ENCODE data around the gene LAYN. TPM values are rescaled to one million over a fixed set of nuclear protein-coding genes. Genes with fewer than 3 reads are reported as not detected.

Gene LAYN, protein sequence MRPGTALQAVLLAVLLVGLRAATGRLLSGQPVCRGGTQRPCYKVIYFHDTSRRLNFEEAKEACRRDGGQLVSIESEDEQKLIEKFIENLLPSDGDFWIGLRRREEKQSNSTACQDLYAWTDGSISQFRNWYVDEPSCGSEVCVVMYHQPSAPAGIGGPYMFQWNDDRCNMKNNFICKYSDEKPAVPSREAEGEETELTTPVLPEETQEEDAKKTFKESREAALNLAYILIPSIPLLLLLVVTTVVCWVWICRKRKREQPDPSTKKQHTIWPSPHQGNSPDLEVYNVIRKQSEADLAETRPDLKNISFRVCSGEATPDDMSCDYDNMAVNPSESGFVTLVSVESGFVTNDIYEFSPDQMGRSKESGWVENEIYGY
- total RNA-seq (1 to 10 TPM; 5.5 to 7.8 (median 6.4) TPM), polyA plus RNA-seq (5.0 TPM)
- long read RNA-seq, donor 1, transcript LAYN-201 (7 exons, 2,066 nt), result major isoform, 11 of 12 reads
- long read RNA-seq, donor 1, partial matches to known transcripts, result 0 of 12 reads
- long read RNA-seq, donor 1, other reads (novel, unspliced or antisense), result 0 of 12 reads
- long read RNA-seq, donor 2, transcript LAYN-201 (7 exons, 2,066 nt), result major isoform, 6 of 6 reads
- long read RNA-seq, donor 2, partial matches to known transcripts, result 0 of 6 reads
- long read RNA-seq, donor 2, other reads (novel, unspliced or antisense), result 0 of 6 reads
- long read RNA-seq, donor 3, transcript LAYN-201 (7 exons, 2,066 nt), result major isoform, 20 of 31 reads
- long read RNA-seq, donor 3, partial matches to known transcripts, result 3 of 31 reads
- long read RNA-seq, donor 3, other reads (novel, unspliced or antisense), result 5 of 31 reads
- long read RNA-seq, donor 4, partial matches to known transcripts, result 0 of 4 reads
- long read RNA-seq, donor 4, other reads (novel, unspliced or antisense), result 1 of 4 reads

DNA sequence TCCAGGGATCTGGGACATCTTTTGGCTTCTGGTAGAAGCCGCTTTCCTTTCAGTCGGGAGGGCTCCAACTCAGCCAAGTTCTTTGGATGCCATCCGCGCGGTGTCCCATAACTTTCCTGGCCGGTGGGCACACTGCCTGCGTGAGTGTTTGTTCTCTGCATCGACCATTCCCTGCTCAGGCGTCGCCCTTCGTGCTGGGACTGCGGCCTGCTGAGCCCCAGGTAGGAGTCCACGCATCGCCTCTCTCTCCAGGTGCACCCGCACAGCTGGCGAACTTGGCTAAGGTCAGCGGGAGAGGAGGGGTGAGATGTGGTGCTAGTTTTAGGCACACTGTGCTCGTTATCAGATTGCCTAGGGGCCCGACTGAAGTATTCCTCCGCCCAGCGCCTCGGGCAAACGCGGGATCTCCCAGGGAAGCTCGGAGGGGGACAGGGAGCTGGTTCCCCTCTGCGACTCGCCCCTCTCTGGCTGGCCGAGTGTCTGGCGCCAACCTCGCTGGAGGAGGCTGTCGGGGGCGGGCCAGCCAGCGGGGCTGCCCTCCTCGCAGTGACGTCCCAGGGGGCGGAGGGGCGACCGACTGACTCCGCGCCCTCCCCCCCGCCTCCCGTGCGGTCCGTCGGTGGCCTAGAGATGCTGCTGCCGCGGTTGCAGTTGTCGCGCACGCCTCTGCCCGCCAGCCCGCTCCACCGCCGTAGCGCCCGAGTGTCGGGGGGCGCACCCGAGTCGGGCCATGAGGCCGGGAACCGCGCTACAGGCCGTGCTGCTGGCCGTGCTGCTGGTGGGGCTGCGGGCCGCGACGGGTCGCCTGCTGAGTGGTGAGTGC is at the start of gene LAYN:
Gene LAYN, plus strand, starts transcription at position 607 of the 823 bp plus-strand sequence. Its CDS starts 124 bp downstream, at position 731.
- ATAC-seq (peak; percentile 73 to 77), DNase-seq (peak; percentile 67 to 84 (median 83))
- Histone ChIP-seq H3K27me3 (ENCODE audit: control insufficient read depth, insufficient read depth) (no peaks in the 10 kb centered on the region), H3K4me1 (ENCODE audit: control insufficient read depth, insufficient read depth, low read length) (peaks cover 3% of the 10 kb centered on the region), H3K4me3 (ENCODE audit: low read length) (peak within 1 kb of the TSS; percentile 45), H3K9me3 (ENCODE audit: control insufficient read depth, low read length) (no peaks in the 10 kb centered on the region), H3K27ac (ENCODE audit: low read length) (peak within 1 kb of the TSS; percentile 61)
- 4% methylated on average over 70 of the region's 70 CpGs for WGBS
- intact Hi-C loops (cut with DNase I), result no loop called here

DNA sequence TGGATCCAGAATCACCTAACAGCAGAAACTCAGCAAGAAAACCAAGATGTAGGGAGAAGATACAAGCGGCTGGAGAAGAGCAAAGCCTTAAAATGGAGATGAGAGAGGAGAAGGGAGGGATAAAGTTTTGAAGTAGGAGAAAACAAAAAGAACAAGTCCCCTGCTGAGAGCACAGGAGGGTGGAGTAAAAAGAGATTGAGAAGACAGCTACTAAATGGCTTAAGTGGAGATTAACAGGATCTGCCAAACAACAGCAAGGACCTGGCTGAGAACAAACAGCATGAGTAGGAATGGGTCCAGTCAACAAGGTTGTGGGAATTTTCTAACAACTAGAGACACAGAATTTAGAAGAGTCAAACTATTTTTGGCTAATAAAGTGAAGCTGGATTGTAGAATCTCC is 46.5 kb upstream of the LAYN start:
- no peaks in the 10 kb centered on the region for H3K4me1 ChIP-seq (ENCODE audit: control insufficient read depth, insufficient read depth, low read length)
- H3K27ac ChIP-seq (ENCODE audit: low read length), result no peak overlapping the region
- intact Hi-C loops (cut with DNase I), result no loop called here
- H3K4me3 ChIP-seq (ENCODE audit: low read length), result no peak overlapping the region
- 57% methylated on average over 1 of the region's 1 CpG for WGBS
- no peaks in the 10 kb centered on the region for H3K27me3 ChIP-seq (ENCODE audit: control insufficient read depth, insufficient read depth)
- no peak for DNase-seq
- no peak for ATAC-seq
- no peaks in the 10 kb centered on the region for H3K9me3 ChIP-seq (ENCODE audit: control insufficient read depth, low read length)

DNA sequence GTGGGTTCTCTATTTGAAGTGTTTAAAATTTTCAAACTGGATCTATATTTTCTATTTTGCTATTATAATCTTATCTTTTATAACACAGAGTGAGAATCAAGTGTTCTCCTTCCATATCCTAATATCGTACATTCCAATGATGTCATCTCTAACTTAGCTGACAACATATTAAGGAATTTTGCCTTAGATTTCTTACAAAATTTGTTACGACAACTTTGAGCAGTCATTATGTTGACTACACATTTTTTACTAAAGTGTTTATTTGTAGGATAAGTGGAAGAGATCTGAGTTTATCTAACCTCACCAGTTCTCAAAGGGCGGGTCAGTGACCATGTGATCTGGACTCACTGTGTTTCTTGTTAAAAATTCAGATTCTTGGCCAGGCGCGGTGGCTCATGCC is 41.0 kb upstream of the LAYN start:
- intact Hi-C loops (cut with DNase I), result no loop called here
- no peaks in the 10 kb centered on the region for H3K27me3 ChIP-seq (ENCODE audit: control insufficient read depth, insufficient read depth)
- DNase-seq (no peak), ATAC-seq (no peak)
- no peaks in the 10 kb centered on the region for H3K4me1 ChIP-seq (ENCODE audit: control insufficient read depth, insufficient read depth, low read length)
- WGBS, result 68% methylated on average over 5 of the region's 5 CpGs
- no peaks in the 10 kb centered on the region for H3K9me3 ChIP-seq (ENCODE audit: control insufficient read depth, low read length)
- H3K4me3 ChIP-seq (ENCODE audit: low read length), result no peak overlapping the region
- no peak overlapping the region for H3K27ac ChIP-seq (ENCODE audit: low read length)

DNA sequence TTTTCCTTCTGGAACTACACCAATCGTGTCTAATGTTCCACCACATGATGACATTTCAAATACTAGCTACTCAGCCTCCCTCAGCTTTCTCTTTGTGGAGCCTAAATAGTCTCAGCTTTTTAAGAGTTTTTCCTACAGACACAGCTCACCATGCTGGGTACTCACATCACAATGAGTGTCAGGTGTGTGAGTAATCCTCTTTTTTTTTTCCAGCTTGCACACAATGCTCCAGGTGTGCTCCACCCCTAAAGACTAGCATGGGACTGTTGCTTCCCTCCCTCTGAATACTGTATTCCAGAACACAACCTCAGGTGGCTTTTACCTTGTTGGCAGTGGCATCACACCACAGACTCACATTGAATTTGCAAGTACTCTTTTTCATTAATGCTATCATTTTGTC is 40.0 kb upstream of the LAYN start:
- Histone ChIP-seq H3K4me3 (ENCODE audit: low read length) (no peak overlapping the region), H3K27ac (ENCODE audit: low read length) (no peak overlapping the region), H3K4me1 (ENCODE audit: control insufficient read depth, insufficient read depth, low read length) (no peaks in the 10 kb centered on the region), H3K27me3 (ENCODE audit: control insufficient read depth, insufficient read depth) (no peaks in the 10 kb centered on the region), H3K9me3 (ENCODE audit: control insufficient read depth, low read length) (no peaks in the 10 kb centered on the region)
- DNase-seq, result no peak
- no peak for ATAC-seq
- 70% methylated on average over 1 of the region's 1 CpG for WGBS
- intact Hi-C loops (cut with DNase I), result no loop called here

DNA sequence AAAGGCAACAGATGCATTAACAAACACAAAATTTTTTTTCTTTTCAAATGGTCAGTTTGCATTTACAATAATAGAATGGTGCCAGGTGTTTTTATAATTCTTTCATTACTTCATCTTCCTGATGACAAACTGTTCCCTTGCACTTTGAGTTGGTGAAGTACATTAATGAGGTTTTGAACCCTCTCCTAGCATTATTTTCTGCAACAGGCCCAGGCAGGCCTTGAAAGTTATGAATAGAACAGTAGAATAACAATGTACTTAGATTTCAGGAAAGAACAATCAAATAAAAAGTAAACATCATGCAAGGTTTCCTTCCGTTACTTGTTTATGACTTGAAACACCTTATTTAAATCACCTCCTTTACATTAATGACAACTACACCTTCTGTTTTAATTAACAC is 37.9 kb upstream of the LAYN start:
- Histone ChIP-seq H3K9me3 (ENCODE audit: control insufficient read depth, low read length) (no peaks in the 10 kb centered on the region), H3K27me3 (ENCODE audit: control insufficient read depth, insufficient read depth) (no peaks in the 10 kb centered on the region), H3K27ac (ENCODE audit: low read length) (no peak overlapping the region), H3K4me3 (ENCODE audit: low read length) (no peak overlapping the region), H3K4me1 (ENCODE audit: control insufficient read depth, insufficient read depth, low read length) (no peaks in the 10 kb centered on the region)
- intact Hi-C loops (cut with DNase I), result no loop called here
- no peak for DNase-seq
- WGBS, result 77% methylated on average over 1 of the region's 1 CpG
- no peak for ATAC-seq

DNA sequence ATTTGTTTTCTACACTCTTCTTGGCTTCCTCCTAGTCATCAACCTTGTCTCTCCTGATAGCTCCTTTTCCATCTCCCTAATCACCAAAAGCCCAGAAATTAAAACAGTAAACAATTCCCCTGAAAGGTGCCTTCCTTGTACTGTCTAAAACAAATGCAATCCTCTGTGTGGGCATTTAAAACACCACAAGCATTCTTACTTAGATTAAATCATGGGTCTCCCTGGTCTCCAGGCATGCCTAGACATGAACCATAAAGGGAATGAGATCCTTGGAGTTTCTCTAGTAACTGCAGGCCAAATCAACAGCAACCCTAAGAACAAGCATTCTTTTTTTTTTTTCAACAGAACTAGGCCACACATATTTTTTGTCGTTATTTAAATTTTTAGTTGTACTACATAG is 30.2 kb upstream of the LAYN start:
- intact Hi-C loops (cut with DNase I), result no loop called here
- no peaks in the 10 kb centered on the region for H3K27me3 ChIP-seq (ENCODE audit: control insufficient read depth, insufficient read depth)

DNA sequence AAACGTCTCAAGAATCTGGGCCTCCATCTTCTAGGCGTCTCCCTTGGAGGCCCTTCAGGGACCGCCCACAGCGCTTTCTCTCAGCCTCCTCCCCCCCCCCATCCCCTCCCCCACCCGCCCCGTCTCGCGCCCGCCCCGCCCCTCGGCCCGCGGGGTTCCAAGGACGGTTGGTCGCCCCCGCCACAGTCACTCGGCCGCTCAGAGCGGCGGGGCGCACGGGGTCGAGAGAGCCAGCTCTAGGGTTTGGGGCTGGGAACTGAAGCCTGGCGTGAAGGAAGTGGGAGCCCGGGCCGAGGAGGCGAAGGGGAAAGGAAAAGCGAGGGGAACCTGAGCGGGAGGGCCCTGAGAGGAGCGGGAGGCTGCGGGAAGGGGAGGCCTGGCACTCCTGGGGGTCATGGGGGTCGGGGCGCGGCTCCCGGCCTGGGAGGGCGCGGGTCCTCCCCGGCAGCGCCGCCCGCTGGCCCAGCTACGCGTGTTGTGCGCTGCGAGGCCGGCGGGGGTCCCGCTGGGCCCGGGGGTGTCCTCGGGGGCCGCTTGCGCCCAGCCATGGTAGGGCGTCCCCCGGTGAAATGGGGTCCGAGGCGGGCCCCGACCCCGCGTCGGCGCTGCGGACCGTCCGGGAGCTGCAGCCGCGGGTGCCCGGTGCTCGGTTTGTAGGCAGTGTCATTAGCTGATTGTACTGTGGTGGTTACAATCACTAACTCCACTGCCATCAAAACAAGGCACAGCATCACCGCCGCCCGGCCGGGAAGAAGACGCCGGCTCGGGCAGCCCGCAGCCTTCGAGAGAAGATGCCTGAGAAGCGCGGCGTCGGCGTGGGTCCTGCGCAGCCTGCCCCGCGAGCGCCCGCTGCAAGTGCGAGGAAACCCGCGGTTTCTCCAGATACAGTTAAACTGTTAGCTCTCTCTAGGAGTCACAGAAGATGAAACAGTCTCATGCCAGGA is 28.0 kb upstream of the LAYN start, which contains the start of gene BTG4:
Gene BTG4, minus strand, starts transcription at position 91 of the 944 bp plus-strand sequence. CDS start 13,610 bp downstream, outside the sequence.
- WGBS, result 3% methylated on average over 90 of the region's 90 CpGs
- DNase-seq (peak; percentile 16 to 58 (median 49)), ATAC-seq (peak; percentile 41 to 56)
- Histone ChIP-seq H3K27ac (ENCODE audit: low read length) (no peak within 1 kb of the TSS), H3K27me3 (ENCODE audit: control insufficient read depth, insufficient read depth) (no peaks in the 10 kb centered on the region), H3K4me1 (ENCODE audit: control insufficient read depth, insufficient read depth, low read length) (peaks cover 5% of the 10 kb centered on the region), H3K9me3 (ENCODE audit: control insufficient read depth, low read length) (no peaks in the 10 kb centered on the region), H3K4me3 (ENCODE audit: low read length) (peak within 1 kb of the TSS; percentile 82)
- intact Hi-C loops (cut with DNase I), result no loop called here

More for the DNA sequence above, 30.2 kb upstream of the LAYN start:
- ATAC-seq, result no peak
- no peak for DNase-seq
- H3K4me3 ChIP-seq (ENCODE audit: low read length), result no peak overlapping the region
- H3K4me1 ChIP-seq (ENCODE audit: control insufficient read depth, insufficient read depth, low read length), result peaks cover 5% of the 10 kb centered on the region
- H3K9me3 ChIP-seq (ENCODE audit: control insufficient read depth, low read length), result no peaks in the 10 kb centered on the region
- 96% methylated on average over 1 of the region's 1 CpG for WGBS
- no peak overlapping the region for H3K27ac ChIP-seq (ENCODE audit: low read length)

DNA sequence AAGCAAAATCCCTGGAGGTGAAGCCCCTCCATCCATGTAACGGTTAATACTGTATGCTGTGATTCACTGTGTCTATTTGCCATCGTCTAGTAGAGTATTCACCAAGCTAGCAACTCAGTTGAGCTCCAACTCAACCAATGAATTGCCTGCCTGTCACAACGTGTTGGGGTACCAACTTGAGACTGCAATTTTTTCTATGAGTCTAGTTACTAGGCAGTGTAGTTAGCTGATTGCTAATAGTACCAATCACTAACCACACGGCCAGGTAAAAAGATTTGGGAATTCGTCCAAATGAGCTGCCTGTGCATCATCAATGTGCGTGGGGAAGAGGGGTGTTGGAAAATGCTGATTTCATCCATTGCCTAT is 27.3 kb upstream of the LAYN start:
- DNase-seq (no peak), ATAC-seq (no peak)
- intact Hi-C loops (cut with DNase I), result no loop called here
- 39% methylated on average over 6 of the region's 6 CpGs for WGBS
- H3K9me3 ChIP-seq (ENCODE audit: control insufficient read depth, low read length), result no peaks in the 10 kb centered on the region
- H3K27me3 ChIP-seq (ENCODE audit: control insufficient read depth, insufficient read depth), result no peaks in the 10 kb centered on the region
- H3K4me3 ChIP-seq (ENCODE audit: low read length), result peak overlapping the region; percentile 82
- H3K27ac ChIP-seq (ENCODE audit: low read length), result no peak overlapping the region
- H3K4me1 ChIP-seq (ENCODE audit: control insufficient read depth, insufficient read depth, low read length), result peaks cover 5% of the 10 kb centered on the region

DNA sequence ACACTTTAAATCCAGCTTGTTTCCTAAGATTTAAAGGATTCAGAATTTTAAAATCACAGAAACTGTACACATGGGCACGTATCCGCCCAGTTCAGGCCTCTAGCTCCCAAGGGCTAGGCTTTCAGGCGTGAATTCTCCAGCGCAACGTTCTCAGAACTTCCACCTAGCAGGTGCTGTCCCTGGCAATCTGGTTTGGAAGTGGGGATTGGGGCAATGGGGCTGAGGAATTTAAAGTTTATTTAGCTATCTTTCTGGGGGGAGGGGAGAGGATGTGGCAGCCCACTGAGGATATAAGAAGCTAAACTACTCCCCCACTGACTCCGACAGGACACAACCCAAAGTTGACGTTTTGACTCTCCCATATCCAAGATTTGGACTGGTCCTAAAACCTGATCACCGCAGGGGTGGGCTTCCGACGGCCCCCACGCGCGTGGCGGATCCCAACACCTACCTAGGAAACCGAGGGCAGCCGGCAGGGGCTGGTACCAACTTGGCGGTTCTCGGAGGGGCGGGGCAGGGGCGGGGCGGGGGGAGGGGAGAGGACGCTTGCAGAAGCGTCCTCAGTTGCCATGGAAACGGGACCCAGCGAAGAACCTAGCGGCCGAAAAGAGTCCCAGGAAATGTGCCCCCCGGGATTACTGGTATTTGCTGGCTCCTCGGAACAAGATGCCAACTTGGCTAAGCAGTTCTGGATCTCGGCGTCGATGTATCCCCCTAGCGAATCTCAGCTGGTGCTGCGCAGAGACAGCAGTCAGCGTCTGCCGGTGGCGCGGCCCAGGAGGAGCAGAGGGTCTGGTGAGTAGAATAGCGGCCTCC is 26.1 kb upstream of the LAYN start, which contains the start of gene HOATZ:
Gene HOATZ, plus strand, starts transcription at position 563 of the 816 bp plus-strand sequence. Its CDS starts 7 bp downstream, at position 570.
- peaks cover 5% of the 10 kb centered on the region for H3K4me1 ChIP-seq (ENCODE audit: control insufficient read depth, insufficient read depth, low read length)
- ATAC-seq (no peak), DNase-seq (peak in 2 of 3 donors; percentile 11 to 36)
- no peaks in the 10 kb centered on the region for H3K9me3 ChIP-seq (ENCODE audit: control insufficient read depth, low read length)
- intact Hi-C loops (cut with DNase I), result no loop called here
- no peak within 1 kb of the TSS for H3K27ac ChIP-seq (ENCODE audit: low read length)
- 20% methylated on average over 39 of the region's 39 CpGs for WGBS
- peak within 1 kb of the TSS; percentile 1 for H3K4me3 ChIP-seq (ENCODE audit: low read length)
- no peaks in the 10 kb centered on the region for H3K27me3 ChIP-seq (ENCODE audit: control insufficient read depth, insufficient read depth)
